HepG2 (cell line): ENCODE results near the gene LAMTOR1. TPM values are rescaled to one million over a fixed set of nuclear protein-coding genes. Genes with fewer than 3 reads are reported as not detected.

Experiments
- ATAC-seq: fragments of 200-7000 bp; cut with Tn5 transposase; 3 replicates; pipeline ENCODE4 v1.9.1; 2020; ENCODE audit warnings: mild to moderate bottlenecking, moderate library complexity
- BruUV-seq: library from RNA; stranded (reverse); fragments of 400-500 nt; replicated peaks from 2 replicates; lab custom pipeline; 2021; lab: Mats Ljungman, UMichigan
- CTCF ChIA-PET: fragments of 300-600 bp; formaldehyde crosslinking; extraction: SDS; loops from one replicate; lab custom pipeline; 2021; ENCODE audit warnings: low total read pairs, inconsistent platforms, low intra/inter-chr PET ratio; lab: Yijun Ruan, JAX
- POLR2A ChIA-PET: fragments of 350-600 bp; sonication (Branson Sonifier 250); formaldehyde crosslinking; loops from one replicate; lab custom pipeline; 2020; ENCODE audit warnings: antibody characterized with exemption, inconsistent platforms; lab: Yijun Ruan, JAX
- DNase-seq: peaks from one replicate; pipeline ENCODE4 v3.0.0-alpha.2; 2015; ENCODE audit warnings: low spot score
- FAIRE-seq: peaks from 3 replicates; lab custom pipeline; 2011; peaks lifted over from hg19 to GRCh38; lab: Jason Lieb, UNC
- H2AFZ ChIP-seq: one replicate; pipeline ENCODE4 v1.6.1; 2011; ENCODE audit warnings: low read length, inconsistent platforms
- H3K27ac ChIP-seq: fragments of 300-600 bp; 3 replicates; pipeline ENCODE4 v1.8.0; 2011; ENCODE audit warnings: mixed run types, mild to moderate bottlenecking, mixed read lengths, low read length, inconsistent platforms; ENCODE audit not compliant: insufficient read depth; ENCODE audit errors: extremely low read length
- H3K27me3 ChIP-seq, 2 experiments: fragments of 200-600 bp in 1 of 2; 2 replicates in 1 of 2; 3 replicates in 1 of 2; pipeline versions ENCODE4 v1.6.0 to v1.8.0; 2011; ENCODE audit warnings: low read length in 2 of 2, mild to moderate bottlenecking in 2 of 2, moderate library complexity in 2 of 2, inconsistent platforms in 1 of 2; ENCODE audit not compliant: insufficient read depth in 2 of 2, control insufficient read depth in 1 of 2
- H3K36me3 ChIP-seq, 2 experiments: fragments of 200-600 bp in 1 of 2; replicated peaks in 1 of 2; 2 replicates in 1 of 2; 3 replicates in 1 of 2; pipeline versions ENCODE4 v1.5.1 to v1.8.0; 2011; ENCODE audit warnings: low read length in 2 of 2, inconsistent platforms in 1 of 2; ENCODE audit not compliant: insufficient read depth in 2 of 2, control insufficient read depth in 1 of 2
- H3K4me1 ChIP-seq: 2 replicates; pipeline ENCODE4 v1.5.1; 2012; ENCODE audit warnings: low read length, inconsistent platforms; ENCODE audit not compliant: insufficient read depth
- H3K4me2 ChIP-seq: 2 replicates; pipeline ENCODE4 v1.6.0; 2011; ENCODE audit warnings: low read depth, low read length, inconsistent platforms
- H3K4me3 ChIP-seq, 3 experiments: fragments of 200-600 bp in 1 of 3; sonication (generic), shearing (Covaris generic) in 1 of 3; replicated peaks in 1 of 3; 2 replicates each; pipeline ENCODE4 v1.5.1; 2011 to 2016; ENCODE audit warnings: low read length in 3 of 3, inconsistent platforms in 2 of 3, low read depth in 2 of 3, mild to moderate bottlenecking in 2 of 3, control low read depth in 1 of 3, mixed read lengths in 1 of 3; ENCODE audit not compliant: insufficient read depth in 1 of 3
- H3K79me2 ChIP-seq: one replicate; pipeline ENCODE4 v1.6.1; 2011; ENCODE audit warnings: low read length, inconsistent platforms; ENCODE audit not compliant: insufficient read depth
- H3K9ac ChIP-seq: 2 replicates; pipeline ENCODE4 v1.6.0; 2011; ENCODE audit warnings: mild to moderate bottlenecking, low read depth, low read length, inconsistent platforms; ENCODE audit not compliant: insufficient read depth
- H3K9me3 ChIP-seq: 2 replicates; pipeline ENCODE4 v1.5.1; 2012; ENCODE audit warnings: mild to moderate bottlenecking, low read length
- H4K20me1 ChIP-seq: 2 replicates; pipeline ENCODE4 v1.6.0; 2011; ENCODE audit warnings: inconsistent platforms, mild to moderate bottlenecking, low read length, moderate library complexity; ENCODE audit not compliant: insufficient read depth
- ATF2 ChIP-seq: sonication (generic); formaldehyde crosslinking; IDR thresholded peaks from 2 replicates; pipeline ENCODE4 v1.4.0; 2020; ENCODE audit warnings: missing genetic modification reagents
- FOXM1 ChIP-seq: sonication (generic); formaldehyde crosslinking; IDR thresholded peaks from 2 replicates; pipeline ENCODE4 v1.5.0; 2020; ENCODE audit warnings: missing genetic modification reagents
- GZF1 ChIP-seq: sonication (generic); formaldehyde crosslinking; IDR thresholded peaks from 2 replicates; pipeline ENCODE4 v1.5.1; 2020; ENCODE audit warnings: mild to moderate bottlenecking, missing genetic modification reagents
- IKZF1 ChIP-seq: fragments of 450-650 bp; IDR thresholded peaks from 2 replicates; pipeline ENCODE4 v1.7.1; 2016
- MAFF ChIP-seq: IDR thresholded peaks from 2 replicates; pipeline ENCODE4 v1.6.1; 2011; ENCODE audit warnings: low read depth, low read length, improper control_type of control experiment
- MAFK ChIP-seq, 2 experiments: IDR thresholded peaks in 1 of 2; conservative IDR thresholded peaks in 1 of 2; 2 replicates each; pipeline ENCODE4 v1.6.1; 2011; ENCODE audit warnings: improper control_type of control experiment in 2 of 2, low read length in 2 of 2
- NFRKB ChIP-seq: fragments of 450-650 bp; IDR thresholded peaks from 2 replicates; pipeline ENCODE4 v1.6.1; 2017
- TAF15 ChIP-seq: fragments of 200-400 bp; formaldehyde crosslinking; IDR thresholded peaks from one replicate; pipeline ENCODE4 v1.6.1; 2018; ENCODE audit warnings: mild to moderate bottlenecking, low read depth, low read length; ENCODE audit not compliant: poor library complexity, severe bottlenecking
- TBL1XR1 ChIP-seq: fragments of 150-350 bp; IDR thresholded peaks from 2 replicates; pipeline ENCODE4 v1.6.1; 2014; ENCODE audit warnings: borderline replicate concordance, low read length; ENCODE audit not compliant: partially characterized antibody
- ZHX1 ChIP-seq: sonication (generic); formaldehyde crosslinking; IDR thresholded peaks from 2 replicates; pipeline ENCODE4 v1.8.1; 2022; ENCODE audit warnings: low read depth, mild to moderate bottlenecking, missing genetic modification reagents
- ZNF598 ChIP-seq: sonication (generic); formaldehyde crosslinking; IDR thresholded peaks from 2 replicates; pipeline ENCODE4 v1.5.1; 2020; ENCODE audit warnings: mild to moderate bottlenecking, missing genetic modification reagents, borderline replicate concordance
- ZNF746 ChIP-seq: sonication (generic); formaldehyde crosslinking; IDR thresholded peaks from 2 replicates; pipeline ENCODE4 v1.8.0; 2022; ENCODE audit warnings: mild to moderate bottlenecking, missing genetic modification reagents
- ZSCAN20 ChIP-seq: sonication (generic); formaldehyde crosslinking; IDR thresholded peaks from 2 replicates; pipeline ENCODE4 v1.4.0; 2020; ENCODE audit warnings: missing genetic modification reagents, mild to moderate bottlenecking, borderline replicate concordance
- WGBS: methylation state at CpG from one replicate; pipeline ENCODE4 v1.1.6; 2017; ENCODE audit warnings: low lambda C conversion rate; 5-methylcytosine and 5-hydroxymethylcytosine counted together
- in situ Hi-C: cut with HindIII; loops from 2 replicates; pipeline ENCODE4 v1.10.0; 2017; ENCODE audit warnings: low pct_unique_long_range_greater_than_20kb; ENCODE audit not compliant: extremely low pct_ligation_motif_present
- intact Hi-C: fragments of 100-400 bp; cut with micrococcal nuclease; formaldehyde crosslinking; loops from one replicate; pipeline ENCODE4 v1.10.0; 2022; ENCODE audit not compliant: unreplicated experiment
- polyA plus RNA-seq, 8 experiments: library from polyadenylated mRNA; depleted of rRNA in 3 of 8; stranded (reverse) in 7 of 8; unstranded in 1 of 8; fragments of >200 nt; fragmentation: Illumina TruSeq in 4 of 8; extraction: Trizol in 4 of 8; gene quantifications; 2 replicates each; pipeline versions ENCODE4 v1.2.1 to v1.2.3, GENCODE V29; 2011 to 2016; ENCODE audit warnings: low read depth in 4 of 8, missing spikeins in 1 of 8, mixed read lengths in 1 of 8; ENCODE audit not compliant: insufficient read depth in 1 of 8
- total RNA-seq, 5 experiments: library from RNA; depleted of rRNA; stranded (reverse); fragments of >200 nt; fragmentation: Illumina TruSeq; extraction: Trizol; gene quantifications; 2 replicates each; pipeline ENCODE4 v1.2.3, GENCODE V29; 2016; ENCODE audit warnings: low read depth in 1 of 5

LAMTOR1 gene
- total and polyA plus RNA-seq, 2 of the 13 experiments (the other 11 are each of a cell fraction or from before 2014, with no cell fraction given): 60.4 to 66.0 TPM

- no peak for TF ChIP-seq ZSCAN20
- no peak for TF ChIP-seq ZNF746
- TF ChIP-seq ZHX1 (CRISPR knock-in tag): no peak
These were observed 935 bp downstream of the LAMTOR1 start (continued) for GRCh38 chr11:72102162-72102561.

- in situ Hi-C loops: no loop called here
- 92% methylated on average over 1 of the region's 1 CpG for WGBS
- CTCF ChIA-PET: no interaction called here
These were observed 2.6 kb downstream of the LAMTOR1 start for GRCh38 chr11:72100462-72100861.

More at GRCh38 chr11:72100462-72100861, 2.6 kb downstream of the LAMTOR1 start:
- intact Hi-C loops: no loop called here
- H4K20me1 ChIP-seq: no peaks in the 10 kb centered on the region
- H3K9me3 ChIP-seq: no peaks in the 10 kb centered on the region
- peaks cover 39% of the 10 kb centered on the region for H3K4me1 ChIP-seq
- peak in 1 of 2 experiments; percentile 28; a peak in 1 of 4 replicates for TF ChIP-seq MAFK (conservative IDR thresholded peaks at IDR 0.05 in 1 of 2, IDR thresholded peaks at IDR 0.05 in 1 of 2; ENCODE audit: low read length in 2 of 2)
- TF ChIP-seq TAF15: no peak
- TF ChIP-seq FOXM1 (CRISPR knock-in tag): no peak
- TF ChIP-seq ZNF598 (CRISPR knock-in tag): no peak
- 0 out of 2 replicates have a peak, but pooled peaks have one; percentile 21 for TF ChIP-seq MAFF
- no peak for TF ChIP-seq IKZF1
- TF ChIP-seq ATF2 (CRISPR knock-in tag): no peak
- no peak for TF ChIP-seq NFRKB
- no peak for TF ChIP-seq GZF1 (CRISPR knock-in tag)
- TF ChIP-seq TBL1XR1: no peak
- H2AFZ ChIP-seq: no peak overlapping the region
- peaks cover 31% of the 10 kb centered on the region for H3K79me2 ChIP-seq
- no peak for DNase-seq
- ATAC-seq: no peak
- POLR2A ChIA-PET: interaction anchor here (0.7 to 2.1 kb wide), 4 partner anchors 8 to 60 kb away, joined by 3 to 9 read pairs (median 7); partner anchors contain the start of gene ANAPC15
- no peak overlapping the region for H3K9ac ChIP-seq
- H3K36me3 ChIP-seq: peaks cover 13 to 34% of the 10 kb centered on the region in 2 experiments
- peak overlapping the region; percentile 16; the same call in 1 of the 2 replicates for H3K4me2 ChIP-seq
- FAIRE-seq: no peak
- no peaks in the 10 kb centered on the region; a peak in 1 of 5 replicates for H3K27me3 ChIP-seq
- BruUV-seq: no TSS peak
- no peak overlapping the region for H3K4me3 ChIP-seq
- no peak overlapping the region for H3K27ac ChIP-seq
